Measurements from ENCODE around the gene CASQ1.

The CASQ1 gene

DNA sequence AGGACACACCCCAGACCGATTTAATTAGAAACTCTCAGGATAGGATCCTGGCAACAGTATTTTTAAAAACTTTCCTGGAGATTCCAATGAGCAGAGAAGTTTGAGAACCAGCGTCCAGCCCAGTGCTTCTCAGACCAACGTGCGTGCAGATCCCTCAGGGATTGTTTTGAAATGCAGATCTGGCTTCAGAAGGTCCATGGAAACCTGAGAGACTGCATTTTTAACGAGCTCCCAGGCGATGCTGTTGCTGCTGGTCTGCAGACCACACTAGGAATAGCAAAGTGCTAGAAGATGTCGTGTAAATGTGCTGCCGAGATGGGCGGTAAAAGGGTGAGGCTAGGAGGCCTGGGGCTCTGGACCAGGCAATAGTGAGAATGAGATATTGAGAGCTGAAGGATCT is 18.4 kb upstream of the CASQ1 start:
- no peak for DNase-seq (ENCODE audit: low read depth)
- TF ChIP-seq, protein P1, sequence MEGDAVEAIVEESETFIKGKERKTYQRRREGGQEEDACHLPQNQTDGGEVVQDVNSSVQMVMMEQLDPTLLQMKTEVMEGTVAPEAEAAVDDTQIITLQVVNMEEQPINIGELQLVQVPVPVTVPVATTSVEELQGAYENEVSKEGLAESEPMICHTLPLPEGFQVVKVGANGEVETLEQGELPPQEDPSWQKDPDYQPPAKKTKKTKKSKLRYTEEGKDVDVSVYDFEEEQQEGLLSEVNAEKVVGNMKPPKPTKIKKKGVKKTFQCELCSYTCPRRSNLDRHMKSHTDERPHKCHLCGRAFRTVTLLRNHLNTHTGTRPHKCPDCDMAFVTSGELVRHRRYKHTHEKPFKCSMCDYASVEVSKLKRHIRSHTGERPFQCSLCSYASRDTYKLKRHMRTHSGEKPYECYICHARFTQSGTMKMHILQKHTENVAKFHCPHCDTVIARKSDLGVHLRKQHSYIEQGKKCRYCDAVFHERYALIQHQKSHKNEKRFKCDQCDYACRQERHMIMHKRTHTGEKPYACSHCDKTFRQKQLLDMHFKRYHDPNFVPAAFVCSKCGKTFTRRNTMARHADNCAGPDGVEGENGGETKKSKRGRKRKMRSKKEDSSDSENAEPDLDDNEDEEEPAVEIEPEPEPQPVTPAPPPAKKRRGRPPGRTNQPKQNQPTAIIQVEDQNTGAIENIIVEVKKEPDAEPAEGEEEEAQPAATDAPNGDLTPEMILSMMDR (IDR thresholded peaks at IDR 0.05; ENCODE audit: insufficient read depth, low read depth, low read length, missing control alignments), result no peak
- H3K4me3 ChIP-seq (ENCODE audit: low read length), result no peak overlapping the region

DNA sequence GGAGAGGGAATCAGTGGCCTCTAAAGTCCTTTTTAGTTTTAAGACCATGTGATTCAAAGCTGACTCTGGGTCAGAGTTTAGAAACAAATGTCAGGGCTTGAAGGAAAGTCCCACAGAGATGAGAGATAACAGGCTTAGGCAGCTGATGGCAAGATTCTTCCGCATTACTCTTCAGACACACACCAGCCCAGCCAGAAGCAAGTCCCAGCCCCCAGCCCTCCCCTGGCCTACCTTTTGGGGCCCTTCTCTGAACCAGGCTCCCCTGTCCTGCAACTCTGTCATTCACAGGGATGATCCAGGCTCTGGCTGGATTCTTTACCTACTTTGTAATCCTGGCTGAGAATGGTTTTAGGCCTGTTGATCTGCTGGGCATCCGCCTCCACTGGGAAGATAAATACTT is 13.1 kb upstream of the CASQ1 start:
- DNase-seq (ENCODE audit: low read depth), result no peak
- H3K4me3 ChIP-seq (ENCODE audit: low read length), result no peak overlapping the region
- TF ChIP-seq, protein P1 (IDR thresholded peaks at IDR 0.05; ENCODE audit: insufficient read depth, low read depth, low read length, missing control alignments), result no peak

DNA sequence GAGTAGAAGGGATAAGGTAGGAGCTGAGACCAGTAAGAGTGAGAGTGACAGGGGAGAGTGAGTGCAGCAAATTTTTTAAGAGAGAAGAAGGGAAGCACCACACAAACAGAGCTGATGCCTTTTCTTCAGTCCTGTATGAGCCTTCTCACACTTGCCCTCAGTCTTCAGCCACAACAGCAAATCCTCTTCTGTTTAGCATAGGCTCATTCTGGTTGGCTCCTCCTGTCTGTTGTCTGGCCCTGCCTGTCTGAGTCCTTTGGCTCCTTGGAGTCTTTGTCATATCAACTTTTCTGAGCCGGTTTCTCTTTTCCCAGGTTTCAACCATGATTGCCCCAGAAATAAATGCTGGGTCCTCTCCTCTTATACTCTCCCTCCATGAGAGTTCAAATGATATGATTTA is 12.7 kb upstream of the CASQ1 start:
- TF ChIP-seq, protein P1 (IDR thresholded peaks at IDR 0.05; ENCODE audit: insufficient read depth, low read depth, low read length, missing control alignments), result no peak
- H3K4me3 ChIP-seq (ENCODE audit: low read length), result no peak overlapping the region
- DNase-seq (ENCODE audit: low read depth), result no peak

DNA sequence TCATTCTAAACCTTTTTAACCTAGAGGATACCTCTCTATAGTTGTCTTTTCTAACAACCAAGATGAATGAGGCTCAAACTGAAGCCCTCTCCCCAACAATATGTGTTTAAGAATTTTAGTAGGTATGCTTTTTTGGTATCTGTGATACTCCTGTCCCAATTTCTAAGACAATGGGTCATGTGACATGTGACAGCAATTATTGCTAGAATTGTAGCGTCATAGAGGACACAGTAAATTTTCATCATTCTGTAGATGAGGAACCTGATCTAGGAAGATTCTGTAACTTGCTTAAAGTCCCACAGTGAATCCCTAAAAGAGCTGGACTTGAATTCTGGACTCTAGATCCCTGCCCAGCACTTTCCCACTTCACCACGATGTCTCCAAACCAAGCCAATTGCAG is 11.6 kb upstream of the CASQ1 start:
- TF ChIP-seq, protein P1 (IDR thresholded peaks at IDR 0.05; ENCODE audit: insufficient read depth, low read depth, low read length, missing control alignments), result no peak
- no peak overlapping the region for H3K4me3 ChIP-seq (ENCODE audit: low read length)
- DNase-seq (ENCODE audit: low read depth), result no peak

DNA sequence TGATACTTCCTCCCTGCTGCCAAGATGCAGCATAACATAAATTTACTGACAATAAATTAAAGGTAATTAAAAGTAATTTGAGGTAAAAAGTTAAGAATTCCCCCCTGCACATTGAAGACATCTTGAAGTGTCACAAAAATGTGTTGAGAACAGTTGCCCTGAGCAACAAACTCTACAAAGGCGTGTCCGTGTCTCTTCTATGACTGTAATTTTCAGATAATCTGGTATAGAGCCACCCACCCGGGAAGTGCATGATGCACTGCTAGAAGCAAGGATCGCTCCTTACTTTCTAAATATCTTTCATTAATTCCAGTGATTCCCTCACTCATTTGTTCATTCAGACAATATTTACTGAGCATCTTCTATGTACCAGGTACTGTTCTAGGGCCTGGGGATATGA is 11.0 kb upstream of the CASQ1 start:
- no peak for DNase-seq (ENCODE audit: low read depth)
- TF ChIP-seq, protein P1 (IDR thresholded peaks at IDR 0.05; ENCODE audit: insufficient read depth, low read depth, low read length, missing control alignments), result no peak
- H3K4me3 ChIP-seq (ENCODE audit: low read length), result no peak overlapping the region

DNA sequence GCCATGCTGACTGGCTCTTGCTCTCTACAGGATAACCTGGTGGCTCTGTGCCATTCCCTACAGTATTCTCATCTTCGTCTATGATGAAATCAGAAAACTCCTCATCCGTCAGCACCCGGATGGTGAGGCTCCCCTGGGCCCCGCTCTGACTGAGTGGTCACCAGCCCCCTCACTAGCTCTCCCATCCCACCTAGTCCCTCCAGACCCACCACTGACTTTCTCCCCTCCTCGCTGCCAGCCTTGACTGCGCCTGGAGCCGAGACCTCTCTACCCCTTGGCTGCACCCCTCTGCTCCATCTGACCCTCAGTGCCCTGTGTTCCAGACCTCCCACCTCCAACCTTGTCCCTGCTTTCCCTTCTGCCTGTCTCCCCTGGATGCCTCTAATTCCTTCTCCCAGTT is 4.1 kb upstream of the CASQ1 start:
- no peak for DNase-seq (ENCODE audit: low read depth)
- TF ChIP-seq, protein P1 (IDR thresholded peaks at IDR 0.05; ENCODE audit: insufficient read depth, low read depth, low read length, missing control alignments), result no peak
- no peak overlapping the region for H3K4me3 ChIP-seq (ENCODE audit: low read length)

DNA sequence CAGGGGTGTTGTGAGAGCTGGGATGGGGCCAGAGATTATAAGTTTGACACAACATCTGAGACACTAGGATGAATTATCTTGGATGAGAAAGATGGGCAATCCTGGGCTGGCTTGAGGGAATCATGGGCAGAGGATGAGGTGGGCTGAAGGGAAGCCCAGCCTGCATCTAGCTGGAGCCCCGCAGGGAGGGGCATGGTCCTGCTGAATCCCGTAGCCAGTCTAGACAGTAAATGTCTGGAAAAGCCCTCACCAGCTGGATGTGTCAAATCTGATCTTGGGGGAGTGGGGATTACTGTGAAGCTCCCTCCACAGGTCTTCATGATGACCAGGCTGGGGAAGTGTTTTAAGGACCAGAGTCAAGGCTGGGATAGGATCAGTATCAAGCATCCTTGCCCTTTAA is 3.6 kb upstream of the CASQ1 start:
- no peak for DNase-seq (ENCODE audit: low read depth)
- TF ChIP-seq, protein P1 (IDR thresholded peaks at IDR 0.05; ENCODE audit: insufficient read depth, low read depth, low read length, missing control alignments), result no peak
- H3K4me3 ChIP-seq (ENCODE audit: low read length), result no peak overlapping the region

Data from epithelial cell of esophagus (primary cell).